SK-N-SH (cell line): ENCODE data around the gene PXYLP1.

Experiments used
- CHD2 ChIP-seq: fragments of 150-350 bp; IDR thresholded peaks from 2 replicates; pipeline ENCODE4 v1.6.1; 2018; ENCODE audit warnings: low read length; ENCODE audit not compliant: partially characterized antibody
- CTCF ChIP-seq: fragments of 200-600 bp; sonication (generic); IDR thresholded peaks from 2 replicates; pipeline ENCODE4 v1.6.1; 2017; ENCODE audit warnings: antibody characterized with exemption, mild to moderate bottlenecking, moderate library complexity
- EP300 ChIP-seq, 2 experiments: IDR thresholded peaks; 2 replicates each; pipeline versions ENCODE4 v1.4.0 to v1.6.1; 2012; ENCODE audit warnings: borderline replicate concordance in 1 of 2, low read depth in 1 of 2, low read length in 1 of 2
- EZH2phosphoT487 ChIP-seq: fragments of 200-600 bp; sonication (generic); IDR thresholded peaks from 2 replicates; pipeline ENCODE4 v1.6.1; 2017; ENCODE audit warnings: low read depth, mixed run types, mild to moderate bottlenecking, antibody characterized with exemption, moderate library complexity, borderline replicate concordance
- GATA2 ChIP-seq: sonication (generic); formaldehyde crosslinking; IDR thresholded peaks from 2 replicates; pipeline ENCODE4 v1.5.0; 2020; ENCODE audit warnings: mild to moderate bottlenecking, missing genetic modification reagents
- MAX ChIP-seq: IDR thresholded peaks from 2 replicates; pipeline ENCODE4 v1.4.0; 2012; ENCODE audit warnings: low read depth
- MXI1 ChIP-seq: IDR thresholded peaks from 2 replicates; pipeline ENCODE4 v1.6.1; 2012; ENCODE audit warnings: mild to moderate bottlenecking, low read depth, low read length, improper control_type of control experiment
- NRF1 ChIP-seq: IDR thresholded peaks from 2 replicates; pipeline ENCODE4 v1.6.1; 2012; ENCODE audit warnings: low read depth, mild to moderate bottlenecking, low read length
- POLR2AphosphoS5 ChIP-seq: IDR thresholded peaks from 2 replicates; pipeline ENCODE4 v1.6.1; 2012; ENCODE audit warnings: low read depth, low read length
- RAD21 ChIP-seq: IDR thresholded peaks from 2 replicates; pipeline ENCODE4 v1.6.1; 2012; ENCODE audit warnings: mild to moderate bottlenecking, low read length
- REST ChIP-seq: IDR thresholded peaks from 2 replicates; pipeline ENCODE4 v1.6.1; 2012; ENCODE audit warnings: mild to moderate bottlenecking, low read depth, low read length, moderate library complexity
- TCF12 ChIP-seq: IDR thresholded peaks from 2 replicates; pipeline ENCODE4 v1.4.0; 2012
- TEAD4 ChIP-seq: IDR thresholded peaks from 2 replicates; pipeline ENCODE4 v1.4.0; 2012; ENCODE audit warnings: mild to moderate bottlenecking, borderline replicate concordance; ENCODE audit not compliant: insufficient read depth

DNA sequence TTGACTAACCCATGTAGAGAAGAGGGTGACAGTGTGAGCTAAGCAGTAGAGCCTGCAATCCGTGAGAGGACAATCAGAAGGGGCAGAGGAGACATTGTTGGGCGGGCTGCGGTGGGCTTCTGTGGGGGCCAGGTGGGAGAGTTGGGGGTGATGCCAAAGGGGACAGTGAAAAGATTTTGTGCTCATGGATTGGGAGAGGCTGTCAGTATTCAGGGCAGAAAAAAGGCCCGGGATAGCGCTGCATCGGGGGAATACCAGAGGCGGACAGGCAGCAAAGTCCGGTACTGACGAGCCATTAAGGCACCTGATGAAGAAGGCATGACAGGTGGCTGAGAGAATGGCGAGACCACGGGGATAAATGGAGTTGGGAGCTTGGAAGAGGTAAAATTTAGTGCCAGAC is 1.3 kb upstream of the PXYLP1 start:
- TF ChIP-seq EZH2phosphoT487 (no peak), TCF12 (no peak), CTCF (no peak), GATA2 (CRISPR knock-in tag) (no peak), NRF1 (no peak), POLR2AphosphoS5 (no peak), MXI1 (no peak), EP300 (IDR thresholded peaks at IDR 0.05; ENCODE audit: borderline replicate concordance in 1 of 2, low read depth in 1 of 2, low read length in 1 of 2) (no peak), RAD21 (no peak), CHD2 (no peak), REST (no peak), TEAD4 (no peak), MAX (no peak)
